Measurements from ENCODE around the gene CISTR.

Gene CISTR

DNA sequence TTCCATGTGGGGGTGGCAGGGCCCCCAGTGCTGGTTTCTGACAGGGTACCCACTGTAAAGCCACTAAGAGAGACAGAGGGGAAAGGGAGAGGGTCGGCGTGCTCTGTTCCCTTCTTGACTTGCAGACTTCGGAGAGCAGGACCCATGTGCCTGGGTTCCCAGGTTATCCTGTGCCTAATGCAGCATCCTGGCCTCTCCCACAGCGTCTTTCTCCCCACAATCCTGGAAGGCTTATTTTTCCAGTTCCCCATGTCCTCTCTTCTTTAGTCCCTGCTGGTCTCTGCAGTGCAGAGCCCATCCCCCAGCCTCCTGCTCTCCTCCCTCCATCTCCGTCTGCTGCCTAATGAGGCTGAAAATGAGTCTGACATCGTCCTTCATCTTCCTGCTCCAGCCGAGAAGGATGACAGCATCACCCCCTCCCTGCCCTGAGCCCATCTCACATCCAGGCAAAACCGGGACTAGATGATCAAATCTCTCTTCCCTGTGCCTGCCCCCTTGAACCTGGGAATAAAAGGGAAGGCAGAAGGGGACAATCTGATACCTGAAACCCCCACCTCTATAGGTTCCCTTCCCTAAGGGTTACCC lies 39.6 kb downstream of the CISTR start (continued):
- TF ChIP-seq ATF2 (tag by site-specific recombination; IDR thresholded peaks at IDR 0.05; ENCODE audit: low read depth), result peak; percentile 86
- no peak for TF ChIP-seq GLIS2 (tag by site-specific recombination; IDR thresholded peaks at IDR 0.05)
- TF ChIP-seq, protein P1, sequence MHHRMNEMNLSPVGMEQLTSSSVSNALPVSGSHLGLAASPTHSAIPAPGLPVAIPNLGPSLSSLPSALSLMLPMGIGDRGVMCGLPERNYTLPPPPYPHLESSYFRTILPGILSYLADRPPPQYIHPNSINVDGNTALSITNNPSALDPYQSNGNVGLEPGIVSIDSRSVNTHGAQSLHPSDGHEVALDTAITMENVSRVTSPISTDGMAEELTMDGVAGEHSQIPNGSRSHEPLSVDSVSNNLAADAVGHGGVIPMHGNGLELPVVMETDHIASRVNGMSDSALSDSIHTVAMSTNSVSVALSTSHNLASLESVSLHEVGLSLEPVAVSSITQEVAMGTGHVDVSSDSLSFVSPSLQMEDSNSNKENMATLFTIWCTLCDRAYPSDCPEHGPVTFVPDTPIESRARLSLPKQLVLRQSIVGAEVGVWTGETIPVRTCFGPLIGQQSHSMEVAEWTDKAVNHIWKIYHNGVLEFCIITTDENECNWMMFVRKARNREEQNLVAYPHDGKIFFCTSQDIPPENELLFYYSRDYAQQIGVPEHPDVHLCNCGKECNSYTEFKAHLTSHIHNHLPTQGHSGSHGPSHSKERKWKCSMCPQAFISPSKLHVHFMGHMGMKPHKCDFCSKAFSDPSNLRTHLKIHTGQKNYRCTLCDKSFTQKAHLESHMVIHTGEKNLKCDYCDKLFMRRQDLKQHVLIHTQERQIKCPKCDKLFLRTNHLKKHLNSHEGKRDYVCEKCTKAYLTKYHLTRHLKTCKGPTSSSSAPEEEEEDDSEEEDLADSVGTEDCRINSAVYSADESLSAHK (tag by site-specific recombination; IDR thresholded peaks at IDR 0.05), result no peak
- TF ChIP-seq GLI4 (tag by site-specific recombination; IDR thresholded peaks at IDR 0.05), result no peak
- TF ChIP-seq ZBTB1 (tag by site-specific recombination; IDR thresholded peaks at IDR 0.05), result no peak
- TF ChIP-seq ZBTB48 (tag by site-specific recombination; IDR thresholded peaks at IDR 0.05), result peak; percentile 17; the same call in 1 of the 2 replicates
- TF ChIP-seq MEIS1 (CRISPR knock-in tag; IDR thresholded peaks at IDR 0.05; ENCODE audit: borderline replicate concordance), result no peak
- peak; percentile 28; the same call in 1 of the 2 replicates for TF ChIP-seq OSR2 (tag by site-specific recombination; IDR thresholded peaks at IDR 0.05)
- TF ChIP-seq ZNF530 (tag by site-specific recombination; IDR thresholded peaks at IDR 0.05; ENCODE audit: low read depth), result no peak
- TF ChIP-seq HOXD13 (CRISPR knock-in tag; IDR thresholded peaks at IDR 0.05; ENCODE audit: borderline replicate concordance), result 0 out of 2 replicates have a peak, but pooled peaks have one; percentile 21
- TF ChIP-seq GLIS1 (tag by site-specific recombination; IDR thresholded peaks at IDR 0.05), result peak; percentile 74
- TF ChIP-seq PRDM10 (tag by site-specific recombination; IDR thresholded peaks at IDR 0.05), result peak; percentile 63
- TF ChIP-seq PRDM2 (tag by site-specific recombination; IDR thresholded peaks at IDR 0.05; ENCODE audit: borderline replicate concordance), result no peak
- no peak for TF ChIP-seq ZNF555 (tag by site-specific recombination; conservative IDR thresholded peaks at IDR 0.05)
- TF ChIP-seq ZNF777 (tag by site-specific recombination; IDR thresholded peaks at IDR 0.05; ENCODE audit: borderline replicate concordance), result no peak
- TF ChIP-seq ZNF639 (tag by site-specific recombination; IDR thresholded peaks at IDR 0.05), result peak; percentile 56; the same call in 1 of the 2 replicates
- peak; percentile 61 for TF ChIP-seq ZNF398 (tag by site-specific recombination; IDR thresholded peaks at IDR 0.05)
- TF ChIP-seq, protein P2, sequence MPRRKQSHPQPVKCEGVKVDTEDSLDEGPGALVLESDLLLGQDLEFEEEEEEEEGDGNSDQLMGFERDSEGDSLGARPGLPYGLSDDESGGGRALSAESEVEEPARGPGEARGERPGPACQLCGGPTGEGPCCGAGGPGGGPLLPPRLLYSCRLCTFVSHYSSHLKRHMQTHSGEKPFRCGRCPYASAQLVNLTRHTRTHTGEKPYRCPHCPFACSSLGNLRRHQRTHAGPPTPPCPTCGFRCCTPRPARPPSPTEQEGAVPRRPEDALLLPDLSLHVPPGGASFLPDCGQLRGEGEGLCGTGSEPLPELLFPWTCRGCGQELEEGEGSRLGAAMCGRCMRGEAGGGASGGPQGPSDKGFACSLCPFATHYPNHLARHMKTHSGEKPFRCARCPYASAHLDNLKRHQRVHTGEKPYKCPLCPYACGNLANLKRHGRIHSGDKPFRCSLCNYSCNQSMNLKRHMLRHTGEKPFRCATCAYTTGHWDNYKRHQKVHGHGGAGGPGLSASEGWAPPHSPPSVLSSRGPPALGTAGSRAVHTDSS (tag by site-specific recombination; IDR thresholded peaks at IDR 0.05), result peak; percentile 74

Data from HEK293 (cell line).